MM.1S (cell line): ENCODE data around the gene EPB41L2.

Source experiments
- EZH2 ChIP-seq: fragments of 300-600 bp; sonication (generic); optimal IDR thresholded peaks from 2 replicates; pipeline ENCODE3; 2017; ENCODE audit warnings: low read depth, mild to moderate bottlenecking, antibody characterized with exemption, low read length, mixed read lengths
- EZH2phosphoT487 ChIP-seq: fragments of 300-600 bp; sonication (generic); IDR thresholded peaks from 2 replicates; pipeline ENCODE4 v1.6.1; 2018; ENCODE audit warnings: antibody characterized with exemption, low read length
- TF ChIP-seq, protein P1 (sequence below): fragments of 300-600 bp; sonication (generic); IDR thresholded peaks from 2 replicates; pipeline ENCODE4 v1.5.1; 2016; ENCODE audit warnings: antibody characterized with exemption, low read length, mixed read lengths

DNA sequence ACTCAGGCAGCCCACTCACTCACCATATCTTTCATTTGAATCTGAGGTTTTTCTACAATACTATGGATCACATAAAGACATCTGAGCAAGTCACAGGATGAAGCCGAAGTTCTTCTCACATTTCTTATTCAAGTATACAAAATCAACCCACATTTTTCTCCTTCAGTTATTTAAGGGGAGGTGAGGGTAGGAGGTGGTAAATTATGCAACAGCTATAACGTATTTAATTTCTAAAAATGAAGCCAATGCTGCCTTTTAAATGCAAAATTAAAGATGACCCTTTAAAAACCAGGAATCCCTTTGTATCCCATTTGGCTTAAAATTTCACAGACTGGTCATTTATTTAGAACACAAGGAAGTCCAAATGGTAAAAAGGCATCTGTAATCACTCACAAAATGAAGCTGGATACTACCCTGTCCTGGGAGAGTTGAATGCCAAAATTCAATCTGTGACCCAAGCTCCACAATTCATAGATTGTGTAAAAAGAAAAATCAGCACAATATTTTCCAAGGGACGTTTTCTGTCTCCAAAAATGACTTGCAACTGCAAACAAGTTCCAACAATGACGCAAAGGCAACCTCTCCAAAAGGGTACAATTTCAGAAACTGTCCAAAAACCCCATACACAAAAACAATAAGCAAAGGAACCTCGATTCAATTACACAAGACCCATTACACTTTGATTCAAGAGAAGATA lies 48.8 kb downstream of the EPB41L2 start:
- TF ChIP-seq, protein P1, sequence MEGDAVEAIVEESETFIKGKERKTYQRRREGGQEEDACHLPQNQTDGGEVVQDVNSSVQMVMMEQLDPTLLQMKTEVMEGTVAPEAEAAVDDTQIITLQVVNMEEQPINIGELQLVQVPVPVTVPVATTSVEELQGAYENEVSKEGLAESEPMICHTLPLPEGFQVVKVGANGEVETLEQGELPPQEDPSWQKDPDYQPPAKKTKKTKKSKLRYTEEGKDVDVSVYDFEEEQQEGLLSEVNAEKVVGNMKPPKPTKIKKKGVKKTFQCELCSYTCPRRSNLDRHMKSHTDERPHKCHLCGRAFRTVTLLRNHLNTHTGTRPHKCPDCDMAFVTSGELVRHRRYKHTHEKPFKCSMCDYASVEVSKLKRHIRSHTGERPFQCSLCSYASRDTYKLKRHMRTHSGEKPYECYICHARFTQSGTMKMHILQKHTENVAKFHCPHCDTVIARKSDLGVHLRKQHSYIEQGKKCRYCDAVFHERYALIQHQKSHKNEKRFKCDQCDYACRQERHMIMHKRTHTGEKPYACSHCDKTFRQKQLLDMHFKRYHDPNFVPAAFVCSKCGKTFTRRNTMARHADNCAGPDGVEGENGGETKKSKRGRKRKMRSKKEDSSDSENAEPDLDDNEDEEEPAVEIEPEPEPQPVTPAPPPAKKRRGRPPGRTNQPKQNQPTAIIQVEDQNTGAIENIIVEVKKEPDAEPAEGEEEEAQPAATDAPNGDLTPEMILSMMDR, result no peak
- TF ChIP-seq EZH2, result no peak
- TF ChIP-seq EZH2phosphoT487, result no peak
